Measurements from ENCODE around the gene R3HDML. TPM values are rescaled to one million over a fixed set of nuclear protein-coding genes. Genes with fewer than 3 reads are reported as not detected.

Gene R3HDML
- total and polyA plus RNA-seq, 10 of the 15 experiments (the other 5 are each of a cell fraction or from before 2014, with no cell fraction given), result not detected

- TF ChIP-seq ZNF687 (IDR thresholded peaks at IDR 0.05) (no peak), GABPA (IDR thresholded peaks at IDR 0.05; ENCODE audit: low read depth) (no peak), ZNF384 (IDR thresholded peaks at IDR 0.05; ENCODE audit: borderline replicate concordance, low read depth, low read length) (no peak), CHD1 (IDR thresholded peaks at IDR 0.05; ENCODE audit: low read depth, low read length) (no peak)
Observed at GRCh38 chr20:44348168-44348659, 11.4 kb downstream of the R3HDML start (continued).

- DNase-seq (ENCODE audit: low read depth, low spot score) (no peak), ATAC-seq (no peak), FAIRE-seq (no peak)
- ChIA-PET POLR2A (no interaction called here), SMC1A (ENCODE audit: uncharacterized antibody, unreplicated experiment) (no interaction called here), CTCF (no interaction called here), RAD21 (ENCODE audit: unreplicated experiment) (no interaction called here)
- H3K36me3 ChIP-seq (ENCODE audit: control insufficient read depth in 2 of 2, insufficient read depth in 2 of 2, low read length in 1 of 2), result no peaks in the 10 kb centered on the region
- no TSS peak for BruUV-seq (replicated peaks)
- no peak overlapping the region for H2AFZ ChIP-seq (ENCODE audit: control insufficient read depth, low read depth, low read length)
- no peaks in the 10 kb centered on the region for H4K20me1 ChIP-seq (ENCODE audit: control insufficient read depth, insufficient read depth)
- intact Hi-C loops (cut with micrococcal nuclease; ENCODE audit: unreplicated experiment), result no loop called here
- in situ Hi-C loops (cut with MboI), result no loop called here
- no peak overlapping the region for H3K9ac ChIP-seq (ENCODE audit: control insufficient read depth, insufficient read depth, low read length)
- WGBS (ENCODE audit: insufficient coverage, insufficient replicate concordance, low lambda C conversion rate, missing lambda C conversion rate), result 41% methylated on average over 3 of the region's 3 CpGs
- no peaks in the 10 kb centered on the region for H3K9me3 ChIP-seq (replicated peaks; ENCODE audit: control insufficient read depth, insufficient read depth, low read length)
- H3K4me1 ChIP-seq (ENCODE audit: control insufficient read depth, insufficient read depth, low read length), result peaks cover 5% of the 10 kb centered on the region; the same call in 1 of the 2 replicates
- no peak overlapping the region for H3K4me2 ChIP-seq (ENCODE audit: control insufficient read depth, insufficient read depth)
- H3K4me3 ChIP-seq, result no peak overlapping the region
- no peaks in the 10 kb centered on the region for H3K79me2 ChIP-seq (ENCODE audit: control insufficient read depth, insufficient read depth, low read length)
- H3K27me3 ChIP-seq (replicated peaks in 1 of 2; ENCODE audit: control insufficient read depth in 2 of 2, insufficient read depth in 2 of 2, low read length in 1 of 2), result no peaks in the 10 kb centered on the region
- no peak overlapping the region for H3K27ac ChIP-seq (ENCODE audit: control insufficient read depth, insufficient read depth)
- no peak for TF ChIP-seq SRF (IDR thresholded peaks at IDR 0.05; ENCODE audit: low read depth in 2 of 2, low read length in 2 of 2)
- no peak for TF ChIP-seq TBL1XR1 (IDR thresholded peaks at IDR 0.05; ENCODE audit: low read depth, low read length)
- TF ChIP-seq RUNX3 (IDR thresholded peaks at IDR 0.05; ENCODE audit: low read length), result no peak
- no peak for TF ChIP-seq PAX8 (IDR thresholded peaks at IDR 0.05)
- TF ChIP-seq JUND (IDR thresholded peaks at IDR 0.05; ENCODE audit: low read depth, low read length), result no peak
- TF ChIP-seq STAT1 (conservative IDR thresholded peaks at IDR 0.05), result no peak
- no peak for TF ChIP-seq ASH2L (IDR thresholded peaks at IDR 0.05; ENCODE audit: borderline replicate concordance, low read depth)
- TF ChIP-seq CHD2 (IDR thresholded peaks at IDR 0.05; ENCODE audit: borderline replicate concordance, low read depth, low read length), result no peak
- TF ChIP-seq MYC (IDR thresholded peaks at IDR 0.05; ENCODE audit: insufficient read depth, insufficient read length, insufficient replicate concordance, low read length, severe bottlenecking), result no peak
- TF ChIP-seq SREBF1 (IDR thresholded peaks at IDR 0.05; ENCODE audit: low read length), result no peak
- TF ChIP-seq PKNOX1 (IDR thresholded peaks at IDR 0.05), result no peak
- no peak for TF ChIP-seq SKIL (IDR thresholded peaks at IDR 0.05; ENCODE audit: low read depth, poor library complexity, severe bottlenecking)
- TF ChIP-seq LARP7 (IDR thresholded peaks at IDR 0.05), result no peak
- no peak for TF ChIP-seq YBX1 (IDR thresholded peaks at IDR 0.05)
- TF ChIP-seq CREM (IDR thresholded peaks at IDR 0.05; ENCODE audit: low read depth), result no peak
Observed at GRCh38 chr20:44349349-44349748, 12.5 kb downstream of the R3HDML start.
